Fibroblast of the aortic adventitia (primary cell): Measurements from ENCODE around the gene RNF214. TPM values are rescaled to one million over a fixed set of nuclear protein-coding genes. Genes with fewer than 3 reads are reported as not detected.
A peak's percentile ranks its signal among the peaks of the same experiment; 100 is the strongest.

Experiments used
- DNase-seq: peaks from one replicate; pipeline ENCODE4 v3.0.0-alpha.2; 2010; ENCODE audit warnings: low read depth
- H3K4me3 ChIP-seq: 2 replicates; pipeline ENCODE4 v1.5.1; 2011; ENCODE audit warnings: low read depth, mild to moderate bottlenecking, control low read depth, low read length, moderate library complexity
- total RNA-seq: library from RNA; depleted of rRNA; stranded (reverse); fragments of >200 nt; gene quantifications from 2 replicates; pipeline ENCODE4 v1.2.3, GENCODE V29; 2012; ENCODE audit warnings: low replicate concordance
- TF ChIP-seq, protein P1 (sequence below): IDR thresholded peaks from 2 replicates; pipeline ENCODE4 v1.5.1; 2011; ENCODE audit warnings: mild to moderate bottlenecking, low read length, control low read depth, inconsistent platforms; ENCODE audit not compliant: insufficient read depth

RNF214 gene
- total RNA-seq, 1 donor = 19.3 TPM

DNA sequence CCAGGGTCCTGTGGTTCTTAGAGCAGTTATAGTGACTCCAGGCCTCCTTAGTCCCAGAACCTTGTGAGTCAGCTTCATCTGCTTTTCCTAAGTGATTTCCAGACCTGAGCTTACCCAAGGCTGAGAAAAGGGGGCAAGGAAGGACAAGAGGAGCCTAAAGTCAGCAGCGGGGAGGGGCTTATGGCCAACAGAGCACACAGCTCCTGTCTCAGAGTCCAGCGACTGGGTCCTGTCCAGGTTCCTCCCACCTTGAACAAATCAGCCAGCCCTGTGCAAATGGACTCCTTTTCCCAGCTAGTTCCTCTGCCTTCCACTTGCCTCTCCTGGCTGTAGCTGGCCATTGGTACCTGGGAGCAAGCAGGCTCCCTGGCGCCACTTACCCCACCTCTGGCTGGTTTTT, 72.7 kb downstream of the RNF214 start:
- TF ChIP-seq, protein P1, sequence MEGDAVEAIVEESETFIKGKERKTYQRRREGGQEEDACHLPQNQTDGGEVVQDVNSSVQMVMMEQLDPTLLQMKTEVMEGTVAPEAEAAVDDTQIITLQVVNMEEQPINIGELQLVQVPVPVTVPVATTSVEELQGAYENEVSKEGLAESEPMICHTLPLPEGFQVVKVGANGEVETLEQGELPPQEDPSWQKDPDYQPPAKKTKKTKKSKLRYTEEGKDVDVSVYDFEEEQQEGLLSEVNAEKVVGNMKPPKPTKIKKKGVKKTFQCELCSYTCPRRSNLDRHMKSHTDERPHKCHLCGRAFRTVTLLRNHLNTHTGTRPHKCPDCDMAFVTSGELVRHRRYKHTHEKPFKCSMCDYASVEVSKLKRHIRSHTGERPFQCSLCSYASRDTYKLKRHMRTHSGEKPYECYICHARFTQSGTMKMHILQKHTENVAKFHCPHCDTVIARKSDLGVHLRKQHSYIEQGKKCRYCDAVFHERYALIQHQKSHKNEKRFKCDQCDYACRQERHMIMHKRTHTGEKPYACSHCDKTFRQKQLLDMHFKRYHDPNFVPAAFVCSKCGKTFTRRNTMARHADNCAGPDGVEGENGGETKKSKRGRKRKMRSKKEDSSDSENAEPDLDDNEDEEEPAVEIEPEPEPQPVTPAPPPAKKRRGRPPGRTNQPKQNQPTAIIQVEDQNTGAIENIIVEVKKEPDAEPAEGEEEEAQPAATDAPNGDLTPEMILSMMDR = no peak
- no peak overlapping the region for H3K4me3 ChIP-seq
- no peak for DNase-seq

DNA sequence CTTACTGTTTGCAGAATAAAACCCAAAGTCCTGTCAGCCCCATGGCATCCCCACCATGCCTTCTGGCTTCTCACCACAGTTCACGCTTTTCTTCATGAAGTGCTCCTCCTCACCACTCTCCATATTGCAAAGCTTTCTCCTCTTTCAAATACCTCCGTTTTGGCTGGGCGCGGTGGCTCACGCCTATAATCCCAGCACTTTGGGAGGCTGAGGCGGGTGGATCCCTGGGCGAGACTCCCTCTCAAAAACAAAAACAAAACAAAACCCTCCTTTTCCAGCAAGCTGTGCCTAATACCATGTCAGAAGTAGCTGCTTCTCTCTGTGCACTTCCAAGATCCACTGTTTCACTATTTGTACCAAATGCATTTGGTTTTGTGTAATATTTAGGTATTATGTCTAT, 76.8 kb downstream of the RNF214 start:
- no peak overlapping the region for H3K4me3 ChIP-seq
- TF ChIP-seq, protein P1 = no peak
- no peak for DNase-seq

DNA sequence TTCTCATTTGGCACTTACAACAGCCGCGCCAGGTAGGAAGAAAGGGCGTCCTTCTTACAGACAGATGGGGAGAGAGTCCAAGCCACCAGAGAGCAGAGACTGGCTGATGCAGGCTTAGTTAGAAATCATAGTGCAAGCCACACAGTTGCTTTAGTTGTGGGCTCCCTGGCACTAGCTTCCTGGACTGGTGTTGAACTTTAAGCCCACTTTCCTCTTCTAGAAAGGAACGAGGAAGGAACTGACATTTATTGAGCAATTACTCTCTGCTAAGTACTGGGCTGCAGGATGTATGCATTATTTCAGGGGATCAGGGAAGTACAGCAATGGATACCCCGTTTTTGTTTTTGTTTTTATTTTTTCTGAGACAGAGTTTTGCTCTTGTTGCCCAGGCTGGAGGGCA, 80.6 kb downstream of the RNF214 start:
- DNase-seq = no peak
- H3K4me3 ChIP-seq = no peak overlapping the region
- TF ChIP-seq, protein P1 = no peak

DNA sequence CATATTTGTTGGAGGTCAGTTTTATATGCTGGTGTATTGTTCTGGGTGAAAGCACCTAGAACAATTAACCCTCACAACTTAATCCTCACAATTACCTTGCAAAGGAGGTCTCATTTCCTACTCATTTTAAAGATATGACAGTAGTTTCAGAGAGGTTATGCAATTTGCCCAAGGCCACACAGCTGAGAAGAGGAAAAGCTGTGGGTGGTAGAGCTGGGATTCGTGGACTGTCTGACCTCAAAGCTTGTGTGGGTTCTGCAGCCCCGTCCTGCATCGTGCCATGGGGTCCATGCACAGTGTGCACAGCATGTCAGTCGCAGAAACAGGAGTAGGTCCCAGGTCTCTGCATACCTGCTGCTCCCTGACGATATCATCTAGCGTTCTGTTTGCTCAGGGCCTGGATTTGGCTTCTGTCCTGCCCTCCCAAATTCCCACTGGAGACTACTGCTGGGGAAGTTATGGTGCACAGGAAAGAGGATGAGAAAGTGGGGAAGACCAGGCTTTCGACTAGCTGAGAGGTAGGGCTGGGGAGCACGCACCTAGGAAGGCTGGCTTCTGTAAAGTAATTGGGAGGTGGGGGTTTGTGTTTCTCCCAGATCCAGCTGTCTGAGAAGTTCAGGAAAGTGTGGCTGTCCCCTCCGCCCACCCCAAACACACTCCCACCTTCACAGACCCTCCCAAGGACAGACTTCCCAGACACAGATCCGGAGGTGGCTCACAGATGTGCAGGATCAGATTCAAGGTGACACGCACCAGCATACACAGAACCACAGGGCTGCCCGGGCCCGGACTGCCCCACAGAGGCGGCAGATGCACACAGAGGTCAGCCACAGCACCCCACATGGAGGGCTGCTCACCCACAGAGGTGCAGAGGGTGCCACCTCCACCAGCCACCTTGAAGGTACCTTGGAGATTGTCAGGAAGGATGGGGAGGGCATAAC, 81.6 kb downstream of the RNF214 start:
- TF ChIP-seq, protein P1 = no peak
- DNase-seq = no peak
- peak overlapping the region; percentile 86 for H3K4me3 ChIP-seq

DNA sequence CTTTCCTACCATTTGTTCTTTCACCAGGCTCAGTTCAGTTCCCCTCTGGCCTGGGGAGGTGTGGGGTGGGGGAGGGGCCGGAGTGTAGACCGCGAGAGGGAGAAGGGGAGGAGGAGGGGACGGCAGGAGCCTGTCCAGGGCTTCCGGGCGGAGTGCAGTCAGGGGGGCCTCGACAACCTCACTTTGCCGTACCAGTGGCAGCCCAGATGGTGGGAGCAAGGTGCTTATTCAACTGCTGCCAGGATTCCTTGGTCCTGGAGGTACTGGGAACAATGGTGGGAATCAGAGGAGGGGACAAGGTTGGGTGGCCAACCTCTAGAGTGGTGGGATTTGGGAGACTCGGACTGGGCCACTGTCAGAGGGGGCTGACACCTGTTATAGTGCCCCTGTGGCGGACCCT, 82.4 kb downstream of the RNF214 start:
- peak overlapping the region; percentile 86 for H3K4me3 ChIP-seq
- DNase-seq = no peak
- TF ChIP-seq, protein P1 = no peak

DNA sequence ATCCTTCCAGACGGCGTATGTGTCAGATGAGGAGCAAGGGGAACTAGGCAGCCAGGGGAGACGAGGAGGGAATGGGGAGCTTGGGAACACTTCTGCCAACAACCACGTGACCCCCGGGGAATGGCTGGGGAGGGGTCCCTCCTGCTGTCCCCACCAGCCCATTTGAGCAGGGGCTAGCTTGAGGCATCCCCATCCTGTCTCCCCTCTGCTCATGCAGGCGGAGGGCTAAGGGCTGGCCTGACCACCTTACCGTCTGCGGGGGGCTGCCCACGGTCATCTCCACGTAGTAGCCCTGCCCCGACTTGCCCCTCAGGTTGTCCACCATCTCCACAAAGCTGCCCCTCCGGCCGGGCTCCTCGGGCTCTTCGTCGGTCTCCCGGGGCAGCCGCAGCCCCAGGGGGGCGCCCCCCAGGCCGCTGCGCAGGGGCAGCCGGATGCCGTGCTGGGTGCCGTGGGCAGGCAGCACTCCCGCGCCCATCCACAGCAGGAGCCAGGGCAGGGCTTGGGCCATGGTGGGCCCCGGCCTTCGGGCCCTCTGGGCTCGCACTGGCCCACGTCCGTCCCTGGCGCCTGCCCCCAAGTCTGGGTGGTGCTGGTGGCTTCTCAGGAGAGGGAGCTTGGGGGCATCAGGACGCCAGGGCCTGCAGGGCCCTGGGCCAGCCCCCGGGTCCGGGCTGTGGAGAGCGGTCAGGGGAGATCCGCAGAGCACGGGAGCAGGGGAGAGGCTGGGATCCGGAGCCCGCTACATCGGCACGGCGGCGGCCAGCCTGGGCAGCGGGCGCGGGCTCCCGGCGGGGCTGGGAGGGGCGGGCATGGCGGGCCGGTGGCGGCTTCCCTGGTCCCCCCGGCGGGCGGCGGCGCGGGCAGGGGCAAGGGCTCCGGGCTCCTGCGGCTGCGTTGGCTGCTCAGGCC, 83.1 kb downstream of the RNF214 start:
- no peak for DNase-seq
- TF ChIP-seq, protein P1 = no peak
- peak overlapping the region; percentile 86 for H3K4me3 ChIP-seq
